NCI-H1092 (cell line): ENCODE data around the gene COG4.
"Not testable (repeated sequence)": the region's sequence is repeated elsewhere in the genome, so short reads cannot be mapped to it uniquely, and the experiment has no call there.

Source experiments
- DNase-seq: peaks from one replicate; lab custom pipeline; 2025; lab: John Stamatoyannopoulos, UW

COG4 gene

DNA sequence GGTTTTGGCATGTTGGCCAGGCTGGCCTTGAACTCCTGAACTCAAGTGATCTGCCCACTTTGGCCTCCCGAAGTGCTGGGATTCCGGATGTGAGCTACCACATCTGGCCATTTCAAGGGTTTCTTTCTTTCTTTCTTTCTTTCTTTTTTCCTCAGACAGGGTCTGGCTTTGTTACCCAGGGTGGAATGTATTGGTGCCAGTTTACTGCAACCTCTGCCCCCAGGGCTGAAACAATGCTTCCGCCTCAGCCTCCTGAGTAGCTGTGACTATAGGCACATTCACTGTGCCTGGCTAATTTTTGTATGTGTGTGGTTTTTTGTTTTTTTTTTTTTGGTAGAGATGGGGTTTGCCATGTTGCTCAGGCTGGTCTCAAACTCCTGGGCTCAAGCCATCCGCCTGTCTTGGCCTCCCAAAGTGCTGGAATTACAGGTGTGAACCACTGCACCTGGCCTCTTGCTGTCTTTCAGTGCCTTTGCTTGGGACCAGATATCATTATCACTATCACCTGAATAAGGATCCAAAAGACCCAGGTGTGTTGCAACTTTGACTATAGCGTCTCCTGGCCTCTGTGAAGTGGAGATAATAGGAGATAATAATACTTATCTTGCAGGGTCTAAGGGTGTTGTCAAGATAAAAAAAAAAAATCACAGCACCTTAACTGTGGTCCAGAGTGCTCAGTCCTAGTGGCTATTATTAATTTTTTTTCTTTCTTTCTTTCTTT is 65.7 kb downstream of the COG4 start:
- DNase-seq: no peak

DNA sequence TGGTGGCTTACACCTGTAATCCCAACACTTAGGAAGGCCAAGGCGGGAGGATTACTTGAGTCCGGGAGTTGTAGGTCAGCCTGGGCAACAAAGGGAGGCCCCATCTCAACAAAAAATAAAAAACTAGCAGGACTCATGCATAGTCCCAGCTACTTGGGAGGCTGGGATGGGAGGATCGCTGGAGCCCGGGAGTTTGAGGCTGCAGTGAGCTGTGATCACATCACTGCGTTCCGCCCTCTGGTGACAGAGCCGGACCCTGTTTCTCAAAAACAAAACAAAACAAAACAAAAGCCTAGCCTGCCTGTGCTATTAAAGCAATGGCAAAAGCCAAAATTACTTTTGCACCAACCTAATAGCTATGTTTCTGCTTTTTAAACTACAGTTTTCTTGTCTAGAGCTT is 67.4 kb downstream of the COG4 start:
- no peak for DNase-seq

DNA sequence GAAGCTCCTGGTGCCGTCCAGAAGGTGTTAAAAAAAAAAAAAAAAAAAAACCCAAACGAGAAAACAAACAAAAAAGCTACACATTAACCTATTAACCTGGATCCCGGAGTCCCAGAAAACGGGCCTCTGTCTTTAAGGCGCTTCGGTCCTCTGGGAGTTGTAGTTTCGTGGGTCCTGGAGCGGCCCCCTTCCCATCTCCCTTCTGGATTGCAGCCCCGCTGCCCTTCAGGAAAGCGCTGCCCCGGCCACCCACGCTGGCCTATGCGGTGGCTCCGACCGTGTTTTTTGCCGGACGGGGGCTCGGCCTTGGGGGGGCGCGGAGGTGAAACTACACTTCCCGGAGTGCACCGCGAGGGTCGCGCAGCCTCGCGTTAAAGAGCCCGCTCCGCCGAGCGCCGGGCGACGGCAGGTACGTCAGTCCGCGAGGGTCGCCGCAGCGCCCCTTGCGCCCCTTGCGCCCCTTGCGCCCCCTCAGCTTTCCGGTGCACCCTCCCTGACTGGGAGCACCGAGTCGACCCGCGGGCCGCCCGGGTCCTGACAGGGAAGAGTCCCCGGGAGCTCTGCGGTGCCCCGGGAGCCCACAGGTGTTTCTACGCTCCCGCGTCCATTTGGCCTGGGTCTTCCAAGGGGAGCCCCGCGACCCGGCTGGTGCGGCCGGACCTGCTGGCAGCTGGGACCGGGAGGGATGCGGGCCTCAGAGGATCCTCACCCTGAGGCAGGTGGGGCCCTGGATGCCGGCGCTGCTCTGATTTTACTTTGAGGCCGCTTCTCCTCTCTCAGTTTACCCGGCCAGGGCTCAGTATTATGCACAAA is 68.9 kb downstream of the COG4 start, which contains the start of gene FCSK:
TSS of gene FCSK (plus strand) at position 374 of the 813 bp plus-strand sequence. CDS start 8,596 bp downstream, outside the sequence.
- peak; percentile 82 for DNase-seq

DNA sequence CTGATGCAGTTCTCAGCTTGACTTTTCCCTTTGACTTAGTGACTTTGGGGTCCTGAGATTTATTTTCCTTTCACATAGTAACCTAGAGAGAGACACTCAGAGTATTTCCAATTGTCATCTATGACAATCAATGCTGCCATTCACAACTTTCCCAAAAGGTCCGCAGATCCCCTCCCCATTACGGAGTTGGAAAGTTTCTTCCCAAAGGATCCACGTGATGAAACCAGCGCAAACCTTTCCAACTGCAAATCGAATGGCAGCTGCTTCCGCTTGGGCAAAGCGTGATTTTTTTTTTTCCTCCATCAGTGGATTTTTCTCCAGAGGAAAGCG is 69.5 kb downstream of the COG4 start:
- DNase-seq: no peak

DNA sequence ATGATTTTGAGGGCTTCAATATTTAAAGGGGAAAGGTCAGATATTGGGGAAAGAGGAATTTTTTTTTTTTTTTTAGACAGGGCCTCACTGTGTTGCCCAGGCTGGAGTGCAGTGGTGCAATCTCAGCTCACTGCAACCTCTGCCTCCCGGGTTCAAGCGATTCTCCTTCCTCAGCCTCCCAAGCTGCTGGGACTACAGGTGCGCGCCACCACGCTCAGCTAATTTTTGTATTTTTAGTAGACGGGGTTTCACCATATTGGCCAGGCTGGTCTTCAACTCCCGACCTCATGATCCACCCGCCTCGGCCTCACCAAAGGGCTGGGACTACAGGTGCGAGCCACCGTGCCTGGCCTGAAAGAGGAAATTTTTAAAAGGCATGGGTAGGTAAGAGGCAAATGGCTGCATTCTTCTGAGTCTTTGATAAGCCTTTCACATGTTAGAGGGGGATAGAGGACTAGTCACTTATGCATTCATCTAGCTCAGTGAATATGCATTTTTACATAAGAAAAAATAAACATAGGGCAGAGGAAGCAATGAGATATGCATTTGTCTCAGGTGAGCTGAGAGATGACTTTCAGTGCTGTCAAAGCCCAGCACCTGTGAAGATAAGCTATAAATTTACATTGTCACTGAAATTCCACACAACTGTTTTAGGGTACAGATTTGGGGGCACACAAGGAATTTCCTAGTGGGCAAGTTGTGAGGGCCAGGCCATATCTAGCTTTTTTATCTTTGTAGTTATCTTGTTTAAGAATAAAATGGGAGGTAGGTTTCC is 70.0 kb downstream of the COG4 start:
- no peak for DNase-seq

DNA sequence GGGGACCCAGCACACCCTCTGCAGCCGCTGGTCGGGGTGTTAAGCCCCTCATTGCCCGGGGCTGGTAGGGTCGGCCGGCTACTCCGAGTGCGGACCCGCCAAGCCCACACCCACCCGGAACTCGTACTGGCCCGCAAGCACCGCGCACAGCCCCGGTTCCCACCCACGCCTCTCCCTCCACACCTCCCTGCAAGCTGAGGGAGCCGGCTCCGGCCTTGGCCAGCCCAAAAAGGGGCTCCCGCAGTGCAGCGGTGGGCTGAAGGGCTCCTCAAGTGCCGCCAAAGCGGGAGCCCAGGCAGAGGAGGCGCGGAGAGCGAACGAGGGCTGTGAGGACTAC is 72.4 kb downstream of the COG4 start:
- DNase-seq: not testable (repeated sequence)

DNA sequence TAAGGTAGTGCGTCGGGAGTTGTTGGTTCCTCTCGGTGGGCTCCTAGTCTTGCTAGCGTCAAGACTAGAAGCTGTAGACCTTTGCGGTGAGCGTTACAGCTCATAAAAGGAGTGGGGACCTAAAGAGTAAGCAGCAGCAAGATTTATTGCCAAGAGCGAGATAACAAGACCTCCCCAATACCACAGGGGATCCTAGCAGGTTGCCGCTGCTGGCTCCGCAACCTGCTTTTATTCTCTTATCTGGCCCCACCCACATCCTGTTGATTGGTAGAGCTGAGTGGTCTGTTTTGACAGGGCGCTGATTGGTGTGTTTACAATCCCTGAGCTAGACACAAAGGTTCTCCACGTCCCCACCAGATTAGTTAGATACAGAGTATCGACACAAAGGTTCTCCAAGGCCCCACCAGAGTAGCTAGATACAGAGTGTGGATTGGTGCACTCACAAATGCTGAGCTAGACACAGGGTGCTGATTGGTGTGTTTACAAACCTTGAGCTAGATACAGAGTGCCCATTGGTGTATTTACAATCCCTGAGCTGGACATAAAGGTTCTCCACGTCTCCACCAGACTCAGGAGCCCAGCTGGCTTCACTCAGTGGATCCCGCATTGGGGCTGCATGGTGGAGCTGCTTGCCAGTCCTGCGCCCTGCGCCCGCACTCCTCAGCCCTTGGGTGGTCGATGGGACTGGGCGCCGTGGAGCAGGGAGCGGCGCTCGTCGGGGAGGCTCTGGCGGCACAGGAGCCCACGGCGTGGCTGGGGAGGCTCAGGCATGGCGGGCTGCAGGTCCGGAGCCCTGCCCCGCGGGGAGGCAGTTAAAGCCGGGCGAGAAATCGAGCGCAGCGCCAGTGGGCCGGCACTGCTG is 73.0 kb downstream of the COG4 start:
- not testable (repeated sequence) for DNase-seq

DNA sequence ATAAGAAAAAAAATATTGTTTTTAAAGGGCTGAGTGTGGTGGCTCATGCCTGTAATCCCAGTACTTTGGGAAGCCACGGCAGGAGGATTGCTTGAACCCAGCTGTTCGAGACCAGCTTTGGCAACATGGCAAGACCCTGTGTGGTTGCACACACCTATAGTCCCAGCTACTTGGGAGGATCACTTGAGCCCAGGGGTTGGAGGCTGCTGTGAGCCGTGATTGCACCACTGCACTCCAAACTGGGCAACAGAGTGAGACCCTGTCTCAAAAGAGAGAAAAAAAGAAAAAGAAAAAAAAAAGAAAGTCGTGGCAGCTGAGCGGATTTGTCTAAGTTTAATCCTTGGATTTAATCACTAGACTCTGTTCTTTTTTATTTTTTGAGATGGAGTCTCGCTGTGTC is 75.3 kb downstream of the COG4 start:
- DNase-seq: no peak

DNA sequence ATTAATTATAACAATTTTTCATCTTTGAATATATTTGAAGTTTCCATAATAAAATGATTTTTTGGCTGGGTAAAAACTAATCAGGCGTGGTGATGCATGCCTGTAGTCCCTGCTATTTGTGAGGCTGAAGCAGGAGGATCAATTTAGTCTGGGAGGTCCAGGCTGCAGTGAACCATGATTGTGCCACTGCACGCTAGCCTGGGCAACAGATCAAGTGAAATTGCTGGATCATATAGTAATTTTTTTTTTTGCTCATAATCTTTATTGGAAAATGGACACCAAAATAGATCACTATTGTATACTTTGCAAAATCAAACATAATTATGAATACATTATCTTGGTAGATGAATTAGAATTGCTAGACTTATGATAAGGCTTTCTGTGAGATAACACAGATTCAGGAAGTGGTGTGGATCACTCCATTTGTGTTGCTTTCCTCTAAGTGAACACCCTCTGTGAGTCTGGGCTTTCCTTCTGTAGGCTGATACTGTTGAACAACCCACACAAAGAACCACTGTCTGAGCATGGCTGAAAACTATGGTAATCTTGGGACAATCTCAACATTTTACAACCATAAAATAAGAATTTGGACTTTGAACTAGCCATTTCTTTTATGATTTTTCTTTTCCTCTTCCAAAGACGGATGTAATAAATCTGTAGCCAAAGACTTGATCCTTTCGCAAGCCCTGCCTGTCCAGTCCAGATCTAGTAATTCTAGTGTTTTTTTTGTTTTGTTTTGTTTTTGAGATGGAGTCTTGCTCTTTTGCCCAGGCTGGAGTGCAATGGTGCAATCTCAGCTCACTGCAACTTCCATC is 78.9 kb downstream of the COG4 start:
- DNase-seq: no peak

DNA sequence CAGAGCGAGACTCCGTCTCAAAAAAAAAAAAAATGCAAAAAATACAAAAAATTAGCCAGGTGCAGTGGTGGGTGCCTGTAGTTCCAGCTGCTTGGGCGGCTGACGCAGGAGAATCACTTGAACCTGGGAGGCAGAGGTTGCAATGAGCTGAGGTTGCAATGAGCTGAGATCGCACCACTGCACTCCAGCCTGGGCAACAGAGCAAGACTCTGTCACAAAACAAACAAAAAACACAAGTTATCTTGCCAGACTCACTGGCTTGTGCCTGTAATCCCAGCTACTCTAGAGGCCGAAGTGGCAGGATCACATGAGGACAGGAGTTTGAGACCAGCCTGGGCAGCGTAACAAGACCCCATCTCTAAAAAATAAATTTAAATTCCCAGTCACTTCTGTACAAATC is 81.0 kb downstream of the COG4 start:
- no peak for DNase-seq

DNA sequence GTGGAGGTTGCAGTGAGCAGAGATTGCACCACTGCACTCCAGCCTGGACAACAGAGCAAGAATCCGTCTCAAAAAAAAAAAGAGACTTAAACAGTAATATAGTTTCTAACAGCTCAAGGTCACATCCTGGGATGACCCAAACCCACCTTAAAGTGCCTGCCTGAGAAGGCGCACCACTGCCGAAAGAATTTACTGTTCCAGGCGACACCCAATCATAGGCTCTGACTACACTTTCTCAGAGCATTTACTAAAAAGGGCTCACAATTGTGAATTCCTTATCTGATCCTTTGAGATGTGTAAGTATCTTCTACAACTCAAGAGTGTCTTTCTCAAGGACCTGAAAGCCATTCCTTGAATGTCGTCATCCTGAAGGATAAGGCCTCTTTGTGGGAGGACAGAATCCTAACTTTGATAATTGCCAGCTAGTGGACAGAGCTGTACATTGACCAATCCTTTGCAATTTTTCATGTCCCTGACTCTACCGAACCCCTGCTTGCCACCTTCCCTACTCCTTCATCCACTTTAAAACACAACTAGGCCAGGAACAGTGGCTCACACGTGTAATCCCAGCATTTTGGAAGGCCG is 81.9 kb downstream of the COG4 start:
- DNase-seq: no peak

DNA sequence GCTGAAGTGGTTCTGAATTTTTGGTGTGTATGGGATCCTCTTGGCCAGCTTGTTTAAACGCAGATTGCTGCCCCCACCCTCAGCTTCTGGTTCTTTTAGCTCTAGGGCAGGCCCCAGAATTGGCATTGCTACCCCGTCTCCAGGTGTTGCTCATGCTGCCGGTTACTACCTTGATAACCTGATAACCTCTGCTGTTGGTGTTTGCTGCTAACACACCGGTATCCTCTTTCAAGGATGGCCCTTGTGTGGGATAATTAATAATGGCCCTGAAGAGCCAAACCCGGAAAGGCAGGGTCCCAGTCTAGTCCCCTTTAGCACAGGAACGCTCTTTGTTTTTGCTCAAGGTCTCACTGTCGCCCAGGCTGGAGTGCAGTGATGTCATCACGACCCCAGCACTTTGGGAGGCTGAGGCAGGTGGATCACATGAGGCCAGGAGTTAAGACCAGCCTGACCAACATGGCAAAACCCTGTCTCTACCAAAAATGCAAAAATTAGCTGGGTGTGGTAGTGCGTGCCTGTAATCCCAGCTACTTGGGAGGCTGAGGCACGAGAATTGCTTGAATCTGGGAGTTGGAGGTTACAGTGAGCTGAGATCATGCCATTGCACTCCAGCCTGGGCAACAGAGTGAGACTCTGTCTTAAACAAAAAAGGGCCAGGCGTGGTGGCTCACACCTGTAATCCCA is 83.2 kb downstream of the COG4 start:
- DNase-seq: no peak

DNA sequence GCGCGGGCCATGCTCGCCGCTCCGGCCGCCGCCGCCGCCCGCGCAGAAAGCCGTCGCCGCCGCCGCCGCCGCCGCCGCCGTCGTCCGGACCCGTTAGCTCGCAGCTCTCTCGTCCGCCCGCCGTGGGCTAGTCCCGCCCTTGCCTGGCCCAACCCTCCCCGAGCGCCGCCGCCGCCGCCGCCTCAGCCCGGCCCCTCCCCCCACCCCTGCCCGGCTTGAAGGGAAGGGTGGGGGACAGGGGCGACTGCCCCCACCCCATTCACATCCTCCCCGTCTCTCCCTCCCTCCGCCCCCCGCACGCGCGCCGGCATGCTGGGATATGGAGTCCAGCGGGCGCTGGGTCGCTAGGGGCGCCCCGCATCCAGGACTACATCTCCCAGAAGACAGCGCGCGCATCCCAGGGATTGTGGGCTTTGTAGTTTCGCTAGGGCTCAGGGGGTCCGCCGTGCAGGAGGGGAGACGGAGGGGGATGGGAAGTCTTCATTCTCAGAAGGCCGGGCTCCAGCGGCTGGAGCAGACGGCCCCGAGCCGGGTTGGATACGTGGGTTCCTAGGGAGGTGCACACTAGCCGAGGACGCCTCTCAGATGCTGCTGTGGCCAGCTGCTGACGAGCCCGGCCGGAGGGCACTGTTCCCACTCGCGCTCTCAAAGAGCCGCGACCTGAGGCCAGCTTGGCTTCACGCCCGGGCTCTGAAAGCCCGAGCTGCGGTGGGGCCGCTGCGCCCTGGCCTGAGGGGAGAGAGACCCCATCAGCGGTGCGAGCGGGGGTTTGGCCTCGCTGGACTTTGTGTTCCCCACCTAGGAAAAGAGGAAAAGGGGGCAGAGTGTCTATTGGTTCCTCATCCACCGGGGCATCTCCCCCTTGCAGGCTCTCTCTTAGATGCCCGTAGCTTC is 84.1 kb downstream of the COG4 start, which contains the start of gene ST3GAL2:
TSS of gene ST3GAL2 (minus strand) at position 132 of the 894 bp plus-strand sequence. CDS start 40,570 bp downstream, outside the sequence.
- DNase-seq: peak; percentile 95

DNA sequence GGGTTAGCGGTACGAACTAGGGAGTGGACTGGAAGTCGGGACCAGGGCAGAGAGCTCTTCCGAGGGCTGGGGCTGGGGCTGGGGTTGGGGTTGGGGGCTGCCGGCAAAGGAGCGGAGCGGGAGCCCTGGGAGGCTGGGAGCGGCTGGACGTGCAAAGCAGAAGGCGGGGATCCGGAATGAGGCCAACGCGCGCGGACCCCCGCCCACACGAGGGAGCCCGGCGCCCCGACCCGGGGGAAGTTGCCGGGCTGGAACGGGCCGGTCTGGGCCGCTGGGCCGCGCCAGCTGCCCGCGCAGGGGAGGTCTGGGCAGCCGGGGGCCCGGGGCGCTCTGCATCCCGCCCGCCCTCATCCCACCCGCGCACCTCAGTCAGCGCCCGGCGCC is 84.8 kb downstream of the COG4 start:
- DNase-seq: no peak

DNA sequence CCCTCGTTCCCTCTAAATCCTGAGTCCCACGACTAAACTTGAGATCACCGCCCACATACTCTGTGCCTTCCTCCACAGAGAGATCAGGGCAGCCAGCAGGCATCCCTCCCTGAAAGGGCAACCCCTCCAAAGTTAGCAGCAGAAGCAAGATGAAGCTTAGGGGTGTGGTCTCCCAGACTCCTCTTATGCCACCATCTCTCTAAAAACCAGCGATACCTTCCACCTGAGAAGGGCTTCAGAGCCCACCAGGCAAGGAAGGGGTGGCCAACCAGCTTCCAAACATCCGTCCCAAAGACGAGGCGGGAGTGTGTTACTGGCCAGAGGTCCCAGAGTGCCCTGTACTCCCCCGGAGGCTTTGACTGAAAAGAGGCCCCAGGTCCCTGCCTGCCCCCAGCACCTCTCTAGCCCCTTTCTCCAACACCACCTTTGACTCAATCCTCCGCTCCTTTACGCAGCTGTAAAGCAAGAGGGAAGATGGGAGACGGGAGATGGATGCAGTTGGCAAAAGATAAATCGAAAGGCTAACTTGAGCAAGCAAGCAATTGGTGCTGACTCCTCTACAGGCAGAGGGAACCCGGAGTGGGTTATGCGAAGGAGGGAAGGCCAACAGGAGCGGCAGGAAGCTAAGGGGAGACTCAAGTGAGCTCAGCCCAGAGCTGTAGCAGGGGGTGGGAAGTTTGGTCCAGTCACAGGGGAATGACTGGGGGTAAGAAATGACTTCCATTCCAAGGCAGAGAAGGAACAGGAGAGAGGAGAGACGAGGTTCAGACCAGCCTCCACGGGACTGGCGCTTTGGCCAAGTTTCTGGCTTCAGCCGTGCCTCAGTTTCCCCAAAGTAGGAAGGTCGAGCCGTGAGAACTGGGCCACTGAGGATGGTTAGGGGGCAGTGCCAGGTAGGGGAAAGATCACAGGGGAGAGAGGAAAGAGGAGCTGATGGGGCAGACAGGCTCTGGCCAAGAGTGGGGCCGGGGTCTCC is 85.5 kb downstream of the COG4 start:
- DNase-seq: no peak

DNA sequence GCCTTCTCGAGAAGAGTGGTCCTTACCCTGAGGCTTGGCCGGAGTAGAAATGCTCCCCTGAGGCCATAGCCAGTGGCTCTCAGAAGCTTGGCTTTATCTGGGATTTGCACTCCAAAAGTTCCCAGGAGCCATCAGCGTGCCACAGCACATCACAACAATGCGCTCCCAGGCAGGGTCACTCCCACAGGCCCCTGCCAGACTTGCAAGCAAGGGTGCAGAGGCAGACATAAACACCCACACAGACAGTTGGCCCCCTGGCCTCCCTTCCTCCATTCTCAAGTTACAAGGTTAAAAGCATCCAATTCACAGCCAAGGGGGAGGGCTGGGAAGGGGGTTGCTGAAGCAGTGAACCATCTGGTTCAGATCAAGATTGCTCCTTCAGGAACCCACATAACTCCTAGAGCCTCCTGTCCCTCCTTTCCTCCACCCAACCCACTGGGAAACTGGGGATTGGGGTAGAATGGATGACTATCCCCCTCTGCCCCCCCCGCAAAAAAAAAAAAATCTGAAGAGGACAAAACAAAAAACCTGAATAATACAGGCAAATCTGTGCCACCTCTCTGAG is 86.3 kb downstream of the COG4 start:
- DNase-seq: no peak
